ENCODE measurements around the gene NT5DC1.

NT5DC1 gene

GRCh38 chr6:116139917-116140316 is 39.3 kb downstream of the NT5DC1 start:
- DNase-seq (ENCODE audit: low spot score), result no peak

DNA sequence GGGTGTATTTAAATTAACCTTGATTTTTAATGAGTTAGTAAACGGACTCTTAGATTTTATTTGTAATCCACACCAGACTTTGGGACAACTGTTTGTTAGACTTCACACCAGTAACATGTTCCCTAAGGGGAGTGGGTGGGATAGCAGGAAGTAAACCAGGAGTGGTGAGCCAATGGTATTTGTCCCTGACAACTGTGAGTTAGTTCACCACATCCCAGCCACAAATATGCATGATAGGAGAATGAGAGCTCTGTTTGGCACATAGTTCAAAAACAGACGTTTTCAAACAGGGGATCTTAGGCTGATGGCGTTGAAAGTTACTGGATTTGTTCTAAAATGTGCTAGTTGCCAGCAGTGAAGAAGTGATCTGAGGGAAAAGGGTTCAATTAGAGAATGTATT is 44.0 kb downstream of the NT5DC1 start:
- DNase-seq (ENCODE audit: low spot score), result peak; percentile 83

GRCh38 chr6:116145803-116146675 is 45.4 kb downstream of the NT5DC1 start:
- DNase-seq (ENCODE audit: low spot score), result peak; percentile 1

DNA sequence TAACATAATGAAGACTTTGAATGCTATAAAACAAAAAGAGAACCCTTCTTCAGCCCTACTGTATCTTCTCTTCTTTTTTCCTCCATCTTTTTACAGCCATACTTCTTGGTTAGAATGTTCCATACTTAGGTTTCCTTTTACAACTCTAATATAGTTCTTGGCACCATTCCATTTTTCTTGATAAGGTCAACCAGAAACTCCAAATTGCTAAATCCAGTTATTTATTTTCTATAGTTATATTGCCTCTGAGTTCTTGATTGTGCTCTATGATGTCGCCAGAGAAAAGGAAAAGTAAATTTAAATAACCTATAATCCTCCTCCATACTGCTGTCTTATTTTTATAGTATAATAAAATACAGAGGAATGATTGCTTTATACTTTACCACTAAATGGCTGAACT is 52.0 kb downstream of the NT5DC1 start:
- DNase-seq (ENCODE audit: low spot score), result no peak

- no peak for DNase-seq (ENCODE audit: low spot score)
These were observed 54.2 kb downstream of the NT5DC1 start for GRCh38 chr6:116154887-116155286.

DNA sequence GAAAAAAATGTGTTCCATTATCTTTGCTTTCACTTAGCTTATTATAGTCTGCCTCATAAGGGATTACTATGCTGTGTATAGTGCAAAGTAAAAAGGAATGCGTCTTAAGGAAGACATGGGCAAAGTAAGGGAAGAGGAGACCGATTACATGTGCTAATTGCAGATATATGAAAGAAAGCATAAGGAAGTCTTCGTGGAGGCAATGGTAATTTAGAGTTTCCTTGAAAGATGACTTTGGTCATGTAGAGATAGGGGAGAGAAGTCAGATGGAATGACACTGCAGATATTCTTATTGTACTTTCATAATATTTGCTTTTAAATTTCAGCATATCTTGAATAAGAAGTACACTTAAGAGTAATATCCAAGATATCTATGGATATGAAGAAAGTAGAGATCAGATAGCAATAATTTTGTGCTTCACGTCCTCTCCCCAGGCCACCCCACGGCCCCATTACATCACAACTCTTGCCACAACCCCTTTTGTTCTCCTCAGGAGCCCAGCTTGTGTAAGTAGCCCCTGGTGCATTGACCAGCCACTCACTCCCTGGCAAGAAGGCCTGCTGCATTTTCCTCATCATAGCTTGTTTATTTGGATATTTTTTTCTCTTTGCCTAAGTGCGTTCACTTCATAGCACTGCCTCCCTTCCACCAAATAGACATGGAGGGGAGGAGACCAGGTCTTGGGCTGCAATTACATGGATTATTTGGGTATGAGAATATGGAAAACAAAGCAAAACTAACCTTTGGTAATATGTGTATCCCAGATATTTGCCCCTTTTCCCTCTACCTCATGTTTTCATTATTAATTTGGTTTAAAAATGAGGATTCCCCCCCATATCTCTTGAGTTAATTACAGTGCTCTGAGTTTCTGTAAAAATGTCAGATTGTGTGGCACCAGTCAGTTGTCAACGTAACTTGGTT is 56.0 kb downstream of the NT5DC1 start:
- no peak for DNase-seq (ENCODE audit: low spot score)

- no peak for DNase-seq (ENCODE audit: low spot score)
These were observed 56.7 kb downstream of the NT5DC1 start for GRCh38 chr6:116157391-116157790.

DNA sequence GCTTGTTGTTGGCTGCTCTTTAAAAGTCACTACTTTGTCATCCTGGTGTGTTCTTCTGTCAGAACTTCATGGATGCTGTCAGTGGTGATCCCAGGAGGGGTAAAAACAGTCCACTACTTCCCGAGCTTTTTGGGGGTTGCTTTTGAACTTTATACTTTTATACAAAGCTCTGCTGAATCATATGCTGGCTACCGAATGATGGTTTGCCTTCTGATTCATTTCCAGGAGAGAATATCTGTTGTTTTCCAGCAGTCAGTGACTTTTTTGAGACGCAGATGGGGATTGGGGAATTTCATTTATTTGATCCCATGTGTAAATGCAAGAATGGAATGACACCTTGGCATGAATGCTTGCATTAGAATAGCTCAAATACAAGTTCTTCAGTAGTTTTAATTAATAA is 58.0 kb downstream of the NT5DC1 start:
- no peak for DNase-seq (ENCODE audit: low spot score)

- no peak for DNase-seq (ENCODE audit: low spot score)
These were observed 59.3 kb downstream of the NT5DC1 start for GRCh38 chr6:116159782-116160524.

GRCh38 chr6:116165596-116165995 is 64.9 kb downstream of the NT5DC1 start:
- DNase-seq (ENCODE audit: low spot score), result no peak

GRCh38 chr6:116166369-116166768 is 65.7 kb downstream of the NT5DC1 start:
- no peak for DNase-seq (ENCODE audit: low spot score)

DNA sequence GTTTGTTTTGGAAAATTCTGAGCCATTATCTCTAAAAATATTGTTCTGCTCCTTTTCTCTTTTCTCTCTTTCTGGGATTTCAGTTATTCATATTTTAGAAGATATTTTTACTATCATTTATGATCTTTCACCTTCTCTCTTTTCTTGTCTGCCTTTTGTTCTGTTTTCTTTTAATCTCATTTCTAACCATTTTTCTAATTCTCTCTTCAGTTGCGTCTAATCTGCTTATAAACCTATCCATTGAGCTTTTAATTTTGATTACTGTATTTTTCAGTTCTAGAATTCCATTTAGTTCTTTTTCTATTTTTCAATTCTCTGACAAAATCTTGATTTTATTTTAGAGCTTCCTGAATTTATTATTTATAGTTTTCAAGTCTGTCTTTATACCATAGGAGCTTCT is 67.5 kb downstream of the NT5DC1 start:
- DNase-seq (ENCODE audit: low spot score), result no peak

GRCh38 chr6:116169880-116170279 is 69.2 kb downstream of the NT5DC1 start:
- no peak for DNase-seq (ENCODE audit: low spot score)

DNA sequence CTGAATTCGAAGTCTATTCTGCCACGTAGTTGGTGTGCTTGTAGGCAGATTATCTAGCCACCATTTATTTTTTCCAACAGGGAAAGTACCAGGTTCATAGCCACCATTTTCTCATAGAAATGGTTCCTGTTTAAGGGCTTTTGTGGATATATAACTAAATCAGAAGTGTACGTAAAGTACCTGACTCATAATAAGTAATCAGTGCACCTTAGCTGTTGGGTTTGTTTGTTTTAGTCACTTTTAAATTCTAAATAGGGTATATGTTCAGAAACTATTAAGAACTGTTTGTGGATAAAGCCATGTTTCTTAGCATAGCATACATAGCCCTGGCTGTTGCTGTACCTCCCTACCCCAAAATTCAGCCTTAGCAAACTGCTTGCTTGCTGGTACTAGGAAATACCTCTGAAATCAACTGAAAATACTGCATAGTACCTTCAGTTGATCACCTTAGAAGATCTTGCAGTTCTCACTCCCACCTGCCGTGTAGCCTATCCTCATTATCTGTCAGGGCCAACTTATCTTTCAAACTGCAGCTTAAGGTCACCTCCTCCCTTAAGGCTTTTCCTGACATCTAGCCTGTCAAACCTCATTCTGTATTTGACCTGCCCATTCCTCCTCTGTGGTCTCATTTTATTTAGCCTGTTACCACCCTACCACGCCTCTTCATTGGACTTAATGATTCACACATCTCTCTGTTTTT is 69.9 kb downstream of the NT5DC1 start:
- DNase-seq (ENCODE audit: low spot score), result no peak

DNA sequence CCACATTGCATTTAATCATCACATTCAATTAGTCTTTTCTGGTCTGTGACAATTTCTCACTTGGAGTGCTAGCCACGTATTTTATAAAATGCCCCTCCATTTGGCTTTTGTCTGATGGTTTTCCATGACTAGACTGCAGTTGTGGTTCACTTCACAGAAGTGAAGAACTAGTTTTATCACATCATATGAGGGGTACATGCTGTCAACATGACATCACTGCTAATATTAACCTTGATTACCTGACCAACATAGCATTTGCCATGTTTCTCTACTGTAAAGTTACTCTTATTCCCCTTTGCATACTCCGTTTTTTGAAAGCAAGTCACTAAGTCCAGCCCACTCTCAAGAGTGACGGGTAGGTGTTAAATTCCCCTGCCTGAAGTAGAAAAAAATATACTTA is 73.3 kb downstream of the NT5DC1 start:
- DNase-seq (ENCODE audit: low spot score), result no peak

DNA sequence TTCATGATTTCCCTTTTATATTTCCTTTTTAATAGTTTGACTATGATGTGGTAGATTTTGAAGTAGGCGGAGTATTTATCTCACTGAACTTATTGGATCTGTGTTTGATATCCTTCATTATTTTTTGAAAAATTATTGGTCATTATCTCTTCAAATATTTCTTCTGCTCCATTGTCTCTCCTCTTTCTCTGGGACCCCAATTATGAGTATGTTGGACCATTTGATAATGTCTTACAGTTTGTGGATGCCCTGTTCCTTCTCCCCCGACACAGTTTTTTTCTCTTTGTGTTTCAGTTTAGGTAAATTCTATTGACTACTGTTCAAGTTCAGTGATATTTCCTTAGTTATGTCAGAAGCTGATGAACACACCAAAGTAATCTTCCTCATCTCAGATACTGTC is 74.7 kb downstream of the NT5DC1 start:
- DNase-seq (ENCODE audit: low spot score), result no peak

GRCh38 chr6:116176596-116176995 is 75.9 kb downstream of the NT5DC1 start:
- no peak for DNase-seq (ENCODE audit: low spot score)

DNA sequence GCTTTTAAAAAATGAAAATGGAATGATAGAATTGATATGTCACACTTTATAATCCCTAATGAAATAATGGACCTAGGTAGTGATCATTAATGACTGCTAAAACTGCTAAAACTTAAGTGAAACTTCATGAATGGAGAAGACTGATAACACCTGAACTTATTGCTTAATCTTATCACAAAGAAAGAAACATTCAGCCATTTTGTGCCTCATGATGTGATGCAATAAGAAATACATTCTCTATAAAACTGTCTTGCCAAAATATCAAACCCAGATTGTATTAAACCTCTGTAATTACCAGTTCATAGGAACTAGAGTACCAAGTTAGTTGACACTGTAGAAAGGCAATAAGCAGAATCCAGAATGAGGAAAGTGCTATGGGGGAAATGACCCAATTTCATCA is 79.7 kb downstream of the NT5DC1 start:
- DNase-seq (ENCODE audit: low spot score), result no peak

GRCh38 chr6:116189472-116189871 is 88.8 kb downstream of the NT5DC1 start:
- DNase-seq (ENCODE audit: low spot score), result no peak

GRCh38 chr6:116190550-116190949 is 89.9 kb downstream of the NT5DC1 start:
- DNase-seq (ENCODE audit: low spot score), result no peak

- DNase-seq (ENCODE audit: low spot score), result no peak
These were observed 91.2 kb downstream of the NT5DC1 start for GRCh38 chr6:116191881-116192280.

GRCh38 chr6:116192786-116193185 is 92.1 kb downstream of the NT5DC1 start:
- no peak for DNase-seq (ENCODE audit: low spot score)
